ENCODE data around the gene TMEM132D.

DNA sequence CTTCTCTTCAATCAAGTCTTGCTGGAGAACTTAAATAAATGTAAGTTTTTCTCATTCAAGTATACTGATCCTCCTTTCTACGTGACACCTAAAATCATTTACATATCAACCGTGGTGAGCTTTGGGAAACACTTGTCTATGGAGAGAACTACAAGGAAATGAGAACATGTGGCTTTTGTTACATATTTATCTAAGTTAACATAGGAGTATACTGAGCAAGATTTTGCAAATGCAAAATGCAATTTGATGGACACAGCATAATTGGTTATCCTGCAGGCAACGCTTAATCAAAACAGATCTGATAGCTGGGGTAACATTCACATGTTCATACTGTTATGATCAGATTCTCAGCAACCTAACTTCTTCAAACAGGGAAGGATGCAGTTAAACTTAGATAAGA lies 376.3 kb downstream of the TMEM132D start:
- TF ChIP-seq, protein P1, sequence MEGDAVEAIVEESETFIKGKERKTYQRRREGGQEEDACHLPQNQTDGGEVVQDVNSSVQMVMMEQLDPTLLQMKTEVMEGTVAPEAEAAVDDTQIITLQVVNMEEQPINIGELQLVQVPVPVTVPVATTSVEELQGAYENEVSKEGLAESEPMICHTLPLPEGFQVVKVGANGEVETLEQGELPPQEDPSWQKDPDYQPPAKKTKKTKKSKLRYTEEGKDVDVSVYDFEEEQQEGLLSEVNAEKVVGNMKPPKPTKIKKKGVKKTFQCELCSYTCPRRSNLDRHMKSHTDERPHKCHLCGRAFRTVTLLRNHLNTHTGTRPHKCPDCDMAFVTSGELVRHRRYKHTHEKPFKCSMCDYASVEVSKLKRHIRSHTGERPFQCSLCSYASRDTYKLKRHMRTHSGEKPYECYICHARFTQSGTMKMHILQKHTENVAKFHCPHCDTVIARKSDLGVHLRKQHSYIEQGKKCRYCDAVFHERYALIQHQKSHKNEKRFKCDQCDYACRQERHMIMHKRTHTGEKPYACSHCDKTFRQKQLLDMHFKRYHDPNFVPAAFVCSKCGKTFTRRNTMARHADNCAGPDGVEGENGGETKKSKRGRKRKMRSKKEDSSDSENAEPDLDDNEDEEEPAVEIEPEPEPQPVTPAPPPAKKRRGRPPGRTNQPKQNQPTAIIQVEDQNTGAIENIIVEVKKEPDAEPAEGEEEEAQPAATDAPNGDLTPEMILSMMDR (IDR thresholded peaks at IDR 0.05; ENCODE audit: poor library complexity) = no peak
- no peak for TF ChIP-seq EZH2phosphoT487 (IDR thresholded peaks at IDR 0.05; ENCODE audit: low read depth, severe bottlenecking, unreplicated experiment)
